Gastroesophageal sphincter (tissue), 3 donors: ENCODE data around the gene C9orf78.

Source experiments
- EP300 ChIP-seq: sonication (generic); formaldehyde crosslinking; IDR thresholded peaks from one replicate; pipeline ENCODE4 v1.6.1; 2017; ENCODE audit warnings: antibody characterized with exemption, mild to moderate bottlenecking
- POLR2A ChIP-seq, 2 donors: fragments of 450-650 bp; IDR thresholded peaks; one replicate each; pipeline ENCODE4 v1.6.1; 2017; ENCODE audit warnings: antibody characterized with exemption in 2 of 2, mild to moderate bottlenecking in 2 of 2, moderate library complexity in 1 of 2
- POLR2AphosphoS5 ChIP-seq: sonication (generic); formaldehyde crosslinking; IDR thresholded peaks from one replicate; pipeline ENCODE4 v1.6.1; 2017; ENCODE audit warnings: antibody characterized with exemption
- TF ChIP-seq, protein P1 (sequence below), 4 experiments: fragments of 200-600 bp in 2 of 4; fragments of 450-650 bp in 2 of 4; sonication (generic) in 1 of 4; IDR thresholded peaks; one replicate each; pipeline ENCODE4 v1.5.1; 2017 to 2019; ENCODE audit warnings: antibody characterized with exemption in 4 of 4, mild to moderate bottlenecking in 2 of 4, moderate library complexity in 2 of 4

DNA sequence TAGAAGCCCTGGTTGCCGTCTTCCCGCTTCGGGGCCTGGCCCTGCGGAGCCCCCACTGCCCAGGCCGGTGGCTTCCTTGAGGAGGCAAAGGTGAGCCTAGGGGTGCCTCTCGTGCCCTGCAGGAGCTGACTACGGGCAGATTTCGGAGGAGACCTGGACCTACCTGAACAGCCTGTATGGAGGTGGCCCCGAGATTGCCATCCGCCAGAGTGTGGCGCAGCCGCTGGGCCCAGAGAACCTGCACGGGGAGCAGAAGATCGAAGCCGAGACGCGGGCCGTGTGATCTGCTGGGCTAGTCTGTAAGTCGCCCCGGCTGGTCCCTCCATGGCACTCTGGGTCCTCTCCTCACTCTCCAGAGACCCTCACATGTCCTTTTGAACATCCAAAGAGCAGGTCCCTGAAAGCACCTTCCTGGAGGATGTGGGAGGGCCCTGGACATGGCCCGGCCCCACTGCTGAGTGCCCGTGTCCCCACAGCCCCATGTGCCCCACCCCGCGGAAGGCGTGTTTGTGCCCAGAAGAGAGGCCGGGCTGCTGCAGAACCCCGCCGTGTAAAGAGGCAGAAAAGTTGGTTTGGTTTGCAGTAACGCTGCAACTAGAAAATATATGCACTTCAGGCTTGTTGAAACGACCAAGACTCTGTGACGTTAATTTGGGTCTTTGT, 45.0 kb upstream of the C9orf78 start:
- TF ChIP-seq POLR2A (IDR thresholded peaks at IDR 0.05) = no peak
- TF ChIP-seq, protein P1, sequence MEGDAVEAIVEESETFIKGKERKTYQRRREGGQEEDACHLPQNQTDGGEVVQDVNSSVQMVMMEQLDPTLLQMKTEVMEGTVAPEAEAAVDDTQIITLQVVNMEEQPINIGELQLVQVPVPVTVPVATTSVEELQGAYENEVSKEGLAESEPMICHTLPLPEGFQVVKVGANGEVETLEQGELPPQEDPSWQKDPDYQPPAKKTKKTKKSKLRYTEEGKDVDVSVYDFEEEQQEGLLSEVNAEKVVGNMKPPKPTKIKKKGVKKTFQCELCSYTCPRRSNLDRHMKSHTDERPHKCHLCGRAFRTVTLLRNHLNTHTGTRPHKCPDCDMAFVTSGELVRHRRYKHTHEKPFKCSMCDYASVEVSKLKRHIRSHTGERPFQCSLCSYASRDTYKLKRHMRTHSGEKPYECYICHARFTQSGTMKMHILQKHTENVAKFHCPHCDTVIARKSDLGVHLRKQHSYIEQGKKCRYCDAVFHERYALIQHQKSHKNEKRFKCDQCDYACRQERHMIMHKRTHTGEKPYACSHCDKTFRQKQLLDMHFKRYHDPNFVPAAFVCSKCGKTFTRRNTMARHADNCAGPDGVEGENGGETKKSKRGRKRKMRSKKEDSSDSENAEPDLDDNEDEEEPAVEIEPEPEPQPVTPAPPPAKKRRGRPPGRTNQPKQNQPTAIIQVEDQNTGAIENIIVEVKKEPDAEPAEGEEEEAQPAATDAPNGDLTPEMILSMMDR (IDR thresholded peaks at IDR 0.05) = no peak
- no peak for TF ChIP-seq EP300
- no peak for TF ChIP-seq POLR2AphosphoS5
